NCI-H1105 (cell line): ENCODE results near the gene CLCN7.

Experiments used
- DNase-seq: peaks from one replicate; lab custom pipeline; 2025; lab: John Stamatoyannopoulos, UW

CLCN7 gene

DNA sequence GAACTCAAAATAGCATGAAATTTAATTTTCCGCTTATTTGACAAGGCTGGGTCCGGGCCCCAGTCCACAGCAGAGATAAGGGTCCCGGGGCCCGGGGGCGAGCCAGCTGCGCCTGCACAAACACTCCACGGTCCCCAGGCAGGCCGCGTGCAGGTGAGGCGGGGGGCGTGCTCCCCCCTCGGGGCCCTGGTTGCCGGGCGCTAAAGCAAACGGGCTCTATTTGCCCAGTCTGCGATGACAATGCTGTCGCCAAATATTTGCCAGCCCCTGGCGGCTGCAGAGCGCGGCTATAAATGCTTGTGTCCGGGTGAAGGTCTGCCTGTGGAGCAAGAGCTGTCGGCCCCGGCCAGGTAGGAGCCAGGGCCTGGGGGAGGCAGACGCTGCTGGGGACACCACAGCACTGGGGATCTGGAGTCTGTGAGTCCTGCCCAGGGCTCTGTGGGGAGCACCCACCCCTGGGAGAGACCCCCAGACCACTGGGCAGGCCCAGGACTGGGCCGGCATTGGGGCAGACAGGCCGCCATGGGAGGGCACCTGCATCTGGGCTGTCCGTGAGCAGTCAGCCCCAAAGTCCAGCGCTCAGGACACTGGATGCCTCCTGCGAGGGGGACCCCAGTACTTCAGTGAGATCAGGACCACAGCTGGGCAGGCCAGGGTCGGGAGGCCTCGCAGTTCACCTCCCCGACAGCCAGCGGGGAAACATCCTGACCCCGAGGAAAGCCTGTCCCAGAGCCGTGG lies 43.9 kb downstream of the CLCN7 start, which contains the start of gene PERCC1:
Gene PERCC1 (plus strand): TSS at position 320 of the 738 bp plus-strand sequence. CDS start 1,516 bp downstream, outside the sequence.
- DNase-seq, result no peak

DNA sequence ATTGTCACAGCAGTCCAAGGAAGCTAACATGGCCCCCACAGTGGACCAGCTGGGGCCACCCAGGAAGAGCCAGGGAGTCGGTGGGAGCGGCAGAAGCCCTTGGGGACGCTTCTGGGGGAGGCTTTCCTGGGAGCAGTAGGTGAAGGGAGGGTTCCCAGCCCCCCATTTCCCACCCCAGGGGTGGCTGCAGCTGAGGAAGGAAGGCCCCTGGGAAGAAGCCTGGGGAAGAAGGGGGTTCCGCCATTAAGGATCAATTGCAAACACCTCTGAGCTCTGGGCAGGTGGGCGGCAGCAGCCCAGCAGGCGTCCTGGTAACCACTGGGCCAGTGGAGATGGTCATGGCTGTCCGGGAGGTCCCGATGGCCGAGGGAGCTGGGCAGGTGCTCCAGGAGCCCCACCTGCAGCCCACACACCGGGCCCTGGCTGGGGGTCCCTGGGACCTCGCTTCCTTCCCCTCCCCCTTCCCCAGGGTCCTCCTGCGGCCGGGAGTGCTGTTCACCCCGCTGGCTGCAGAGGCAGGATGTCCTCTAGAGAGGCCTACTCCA lies 44.5 kb downstream of the CLCN7 start:
- no peak for DNase-seq

DNA sequence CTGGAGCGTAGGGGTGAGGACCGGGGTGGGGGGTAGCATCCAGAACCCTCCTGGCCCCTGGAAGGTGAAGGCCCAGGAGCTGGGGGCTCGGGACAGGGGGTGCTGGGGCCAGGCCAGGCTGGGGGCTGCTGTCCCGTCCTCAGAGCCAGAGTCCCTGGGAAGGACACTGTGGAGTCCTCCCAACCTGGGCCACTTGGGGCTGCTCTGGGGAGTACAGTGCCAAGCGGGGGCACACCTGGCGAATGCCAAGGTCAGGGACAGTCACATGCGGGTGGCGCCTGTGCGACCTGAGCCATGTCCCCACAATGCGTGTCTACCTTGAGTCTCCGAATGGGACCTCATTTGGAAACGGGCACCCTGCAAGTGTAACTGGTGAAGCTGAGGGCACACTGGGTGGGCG lies 45.2 kb downstream of the CLCN7 start:
- no peak for DNase-seq

DNA sequence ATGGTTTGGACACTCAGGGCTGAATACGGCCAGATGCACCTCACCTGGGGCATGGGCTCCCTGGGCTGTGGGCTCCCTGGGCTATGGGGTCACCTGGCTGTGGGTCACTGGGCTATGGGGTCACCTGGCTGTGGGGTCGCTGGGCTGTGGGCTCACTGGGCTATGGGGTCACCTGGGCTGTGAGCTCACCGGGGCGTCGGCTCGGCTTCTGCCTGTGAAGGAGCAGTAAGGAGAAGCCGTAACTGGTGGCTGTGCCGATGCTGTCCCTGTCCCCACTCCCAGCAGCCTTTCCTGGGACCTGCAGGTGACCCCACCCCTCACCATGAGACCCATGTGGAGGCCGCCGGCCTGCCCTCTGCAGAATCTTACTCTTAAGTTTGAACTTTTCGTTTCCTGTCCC lies 45.8 kb downstream of the CLCN7 start:
- DNase-seq, result no peak

DNA sequence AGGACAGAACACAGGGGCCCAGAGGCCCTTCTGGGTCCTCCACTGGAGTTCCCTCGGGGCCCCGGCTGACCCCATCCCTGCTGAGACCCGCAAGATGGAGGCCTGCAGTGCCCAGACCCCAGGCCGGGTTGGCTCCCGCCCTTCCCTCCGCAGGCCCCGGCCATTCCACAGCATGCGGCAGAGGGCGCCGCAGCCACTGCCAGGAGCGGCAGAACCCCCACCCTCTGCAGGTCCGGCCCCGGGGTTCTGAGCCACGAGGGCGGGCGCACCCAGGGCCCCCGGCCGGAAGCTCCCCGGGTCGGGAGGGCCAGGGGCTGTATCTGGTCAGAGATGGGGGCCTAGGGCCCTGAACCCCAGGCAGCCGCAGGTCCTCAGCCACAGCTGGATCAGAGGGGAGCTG lies 46.3 kb downstream of the CLCN7 start:
- no peak for DNase-seq

DNA sequence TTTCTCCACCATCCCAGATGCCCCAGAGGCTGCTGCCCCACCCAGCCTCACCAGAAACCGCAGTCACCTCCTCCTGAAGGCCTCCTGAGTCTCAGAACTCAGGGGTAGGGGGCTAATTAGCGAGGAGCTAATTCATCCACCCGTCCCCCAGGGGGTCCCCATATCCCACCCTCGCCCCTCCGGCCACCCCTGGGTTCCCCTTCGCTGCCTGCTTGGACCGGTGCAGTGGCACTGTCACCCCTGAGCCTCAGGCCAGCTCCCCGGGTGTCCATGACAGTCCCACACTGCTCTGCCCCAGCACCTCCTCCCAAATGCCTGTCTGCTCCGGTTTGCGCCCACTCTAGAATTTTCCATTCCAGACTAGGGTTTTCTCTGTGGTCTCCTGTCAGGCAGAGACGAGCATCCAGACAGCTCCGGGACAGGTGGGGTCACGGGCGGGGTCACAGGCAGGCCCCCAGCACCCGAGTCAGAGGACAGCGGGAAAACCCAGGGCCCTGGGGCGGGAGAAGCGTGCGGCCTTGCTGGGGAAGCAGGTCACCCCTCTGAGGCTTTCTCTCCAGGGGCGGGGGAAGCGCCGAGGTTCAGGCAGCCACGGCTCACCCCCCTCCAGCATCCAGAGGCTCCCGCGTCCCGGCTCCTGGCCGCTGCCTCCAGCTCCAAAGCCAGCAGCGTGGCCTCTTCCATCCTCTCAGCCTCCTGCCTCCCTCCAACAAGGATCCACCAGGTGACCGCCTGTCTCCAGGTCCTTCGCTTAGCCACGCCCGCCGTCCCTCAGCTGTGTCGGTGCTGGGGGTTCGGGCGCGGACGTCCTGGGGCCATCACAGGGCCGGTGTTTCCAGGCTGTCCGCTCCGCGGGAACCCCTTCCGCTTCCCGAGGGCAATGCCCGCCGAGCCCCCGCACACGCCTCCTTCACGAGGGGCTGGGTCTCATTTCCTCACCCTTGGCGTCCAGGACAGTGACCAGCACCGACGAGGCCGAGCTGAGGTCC lies 47.1 kb downstream of the CLCN7 start:
- DNase-seq, result no peak

DNA sequence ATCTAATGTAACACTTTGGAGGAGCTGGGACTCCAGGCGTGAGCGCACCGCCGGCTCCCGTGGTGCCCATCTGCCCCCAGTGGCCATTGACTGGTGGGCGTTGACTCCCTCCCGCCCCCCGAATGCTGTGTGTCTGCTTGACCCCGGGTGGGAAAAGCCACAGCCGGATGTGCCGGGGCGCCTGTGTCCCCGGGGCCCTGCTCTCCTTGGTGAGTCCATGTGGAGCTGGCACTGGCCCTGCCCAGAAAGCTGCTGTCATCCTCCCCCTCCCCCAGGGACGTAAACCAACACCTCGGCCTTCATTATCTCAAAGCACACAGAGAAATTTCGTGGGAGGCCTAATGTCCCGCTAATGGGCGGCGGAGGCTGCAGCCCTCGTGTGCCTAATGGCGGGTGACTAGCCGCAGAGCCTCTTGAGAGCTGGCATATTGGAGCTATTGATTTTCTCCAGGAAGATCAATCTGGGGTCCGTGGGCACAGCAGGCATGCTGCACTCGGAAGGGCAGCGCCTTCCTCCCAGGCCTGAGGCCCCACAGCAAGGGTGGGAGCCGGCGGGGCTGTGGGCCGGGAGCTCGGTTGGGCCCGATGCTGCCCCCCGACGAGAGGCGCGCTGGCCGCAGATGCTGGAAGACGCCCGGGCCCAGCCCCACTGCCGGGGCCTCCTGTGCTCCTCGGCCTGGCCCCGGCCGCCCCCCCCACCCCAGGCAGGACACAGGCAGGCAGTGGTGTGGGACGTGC lies 47.9 kb downstream of the CLCN7 start:
- no peak for DNase-seq

DNA sequence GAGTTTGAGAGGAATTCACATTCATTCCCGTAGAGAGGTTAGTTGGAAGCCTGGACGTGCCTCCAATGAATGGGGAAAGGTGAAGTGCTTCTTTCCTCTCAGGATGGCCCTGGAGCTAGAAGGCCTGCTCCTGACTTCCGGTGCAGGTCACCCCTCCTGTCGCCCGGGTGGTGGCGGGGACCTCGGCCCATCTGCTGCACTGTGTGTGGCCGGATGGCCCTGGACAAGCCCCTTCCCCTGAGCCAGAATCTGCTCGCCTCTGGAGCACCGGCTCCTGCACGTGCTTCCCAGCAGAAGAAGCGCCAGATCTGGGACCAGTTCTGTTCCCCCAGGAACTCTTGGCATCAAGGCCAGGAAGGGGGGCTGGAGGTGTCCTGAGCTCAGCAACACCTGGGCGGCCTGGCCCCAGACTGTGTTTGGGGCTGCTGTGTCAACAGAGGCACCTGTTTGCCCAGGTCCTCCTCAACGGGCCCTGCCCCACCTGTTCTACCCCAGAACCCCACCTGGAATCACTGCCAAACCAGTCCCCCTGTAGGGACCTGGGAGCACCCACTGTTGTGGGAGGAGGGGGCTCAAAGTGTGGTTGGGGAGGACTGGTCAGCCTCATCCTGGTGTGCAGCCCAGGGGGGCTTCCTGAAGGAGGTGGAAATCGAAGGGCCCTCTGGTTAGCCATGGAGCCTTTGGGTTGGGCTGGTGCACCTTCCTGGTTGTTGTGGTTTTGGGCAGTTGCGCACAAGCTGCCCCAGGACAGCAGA lies 49.0 kb downstream of the CLCN7 start:
- no peak for DNase-seq

DNA sequence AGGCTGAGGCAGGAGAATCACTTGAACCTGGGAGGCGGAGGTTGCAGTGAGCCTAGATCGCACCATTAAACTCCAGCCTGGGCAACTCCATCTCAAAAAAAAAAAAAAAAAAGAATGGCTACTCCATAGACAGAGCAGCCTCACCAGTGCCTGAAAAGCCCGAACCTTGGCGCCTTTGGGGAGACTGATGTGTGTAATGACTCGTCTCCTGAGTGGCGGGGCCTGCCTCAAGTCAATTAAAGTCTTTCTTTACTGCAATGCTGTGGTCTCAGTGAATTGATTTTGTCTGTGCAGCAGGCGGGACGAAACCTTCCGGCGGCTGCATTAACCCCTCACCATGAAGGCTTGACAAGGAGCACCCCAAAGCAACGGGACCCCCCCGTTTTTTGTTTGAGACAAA lies 50.8 kb downstream of the CLCN7 start:
- DNase-seq, result no peak

DNA sequence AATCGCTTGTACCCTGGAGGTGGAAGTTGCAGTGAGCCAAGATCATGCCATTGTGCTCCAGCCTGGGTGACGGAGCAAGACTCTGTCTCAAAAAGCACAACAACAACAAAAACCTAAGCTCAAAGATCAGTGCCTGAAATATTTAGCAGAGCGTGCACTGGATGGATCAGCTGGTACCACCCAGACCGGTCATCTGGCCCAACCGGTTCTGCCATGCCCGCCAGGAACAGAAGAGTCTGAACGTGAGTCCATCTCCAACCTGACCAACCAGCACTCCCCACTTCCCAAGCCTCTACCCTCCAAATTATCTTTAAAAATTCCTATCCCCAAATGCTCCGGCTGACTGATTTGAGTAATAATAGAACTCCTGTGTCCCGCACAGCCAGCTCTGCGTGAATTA lies 52.8 kb downstream of the CLCN7 start:
- no peak for DNase-seq

DNA sequence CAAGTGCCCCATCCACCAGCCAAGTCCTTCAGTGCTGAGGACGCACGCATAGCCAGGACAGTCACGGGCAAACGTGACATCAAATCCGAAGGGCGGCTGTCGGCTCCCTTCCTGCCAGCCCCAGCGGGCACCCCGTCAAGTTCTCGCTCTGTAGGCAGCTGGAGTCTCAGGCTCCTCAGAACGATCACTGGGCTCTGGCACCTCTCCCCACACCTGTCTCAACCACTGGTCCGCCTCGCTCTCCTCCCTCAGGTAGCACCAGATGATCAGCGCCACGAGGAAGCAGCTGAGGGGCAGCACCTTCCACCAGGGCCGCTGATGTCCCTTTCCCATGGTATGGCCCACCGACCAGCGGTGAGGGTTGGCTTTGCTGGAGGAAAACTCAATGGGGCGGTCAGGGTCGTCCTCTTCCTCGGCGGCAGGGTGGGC lies 54.7 kb downstream of the CLCN7 start:
- no peak for DNase-seq

DNA sequence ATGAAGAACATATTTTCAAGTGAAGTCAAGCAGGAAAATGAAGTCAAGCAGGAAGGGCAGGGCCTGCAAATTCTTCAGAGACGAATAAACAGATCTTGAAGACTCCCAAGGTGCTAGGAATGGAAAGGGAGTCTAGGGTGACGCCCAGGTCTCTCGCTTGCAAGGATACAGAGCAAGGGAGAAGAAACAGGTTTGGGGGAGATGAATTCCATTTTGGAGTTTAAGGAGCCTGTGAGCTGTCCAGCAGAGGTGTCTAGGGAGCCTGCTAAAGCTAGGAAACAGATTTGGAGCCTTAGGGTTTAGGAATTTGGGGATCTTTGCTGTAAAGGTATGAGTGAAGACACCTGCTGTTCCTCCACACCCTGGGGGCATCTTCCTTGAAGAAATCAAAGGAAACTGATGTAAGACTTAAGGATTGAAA lies 58.3 kb downstream of the CLCN7 start:
- no peak for DNase-seq

DNA sequence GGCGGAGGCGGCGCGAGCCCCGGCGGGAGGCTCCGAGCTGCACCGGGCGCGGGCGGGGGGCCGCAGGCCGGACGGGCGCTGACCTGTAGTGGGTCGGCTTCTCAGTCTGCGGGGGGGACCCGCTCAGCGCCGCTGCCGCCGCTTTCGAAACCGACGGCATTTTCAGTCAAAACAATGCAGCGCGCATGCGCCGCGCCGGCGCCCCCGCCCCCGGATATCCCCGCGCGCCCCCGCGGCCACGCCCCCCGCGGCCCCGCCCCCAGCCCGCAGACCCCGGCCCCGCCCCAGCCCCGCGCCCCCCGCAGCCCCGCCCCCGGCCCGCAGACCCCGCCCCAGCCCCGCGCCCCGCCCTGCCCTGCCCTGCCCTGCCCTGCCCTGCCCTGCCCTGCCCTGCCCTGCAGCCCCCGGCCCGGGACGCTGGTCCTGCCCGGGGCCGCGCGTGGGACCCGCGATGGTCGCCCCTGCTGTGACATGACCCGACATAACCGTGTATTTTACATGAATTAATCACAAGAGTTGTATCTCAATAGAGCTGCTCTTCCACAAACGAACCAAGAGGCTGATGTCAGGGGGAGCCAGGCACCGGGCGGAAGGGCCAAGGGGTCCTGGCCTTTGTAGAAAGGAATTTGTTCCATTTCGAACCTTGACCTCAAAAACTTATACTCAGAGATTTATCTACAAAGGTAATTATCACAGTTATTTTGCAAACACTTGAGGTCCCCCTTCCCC lies 60.1 kb downstream of the CLCN7 start, which contains the start of gene UNKL:
Gene UNKL (minus strand): TSS at position 173 of the 729 bp plus-strand sequence. CDS start 13 bp downstream, at position 160.
- peak; percentile 35 for DNase-seq

DNA sequence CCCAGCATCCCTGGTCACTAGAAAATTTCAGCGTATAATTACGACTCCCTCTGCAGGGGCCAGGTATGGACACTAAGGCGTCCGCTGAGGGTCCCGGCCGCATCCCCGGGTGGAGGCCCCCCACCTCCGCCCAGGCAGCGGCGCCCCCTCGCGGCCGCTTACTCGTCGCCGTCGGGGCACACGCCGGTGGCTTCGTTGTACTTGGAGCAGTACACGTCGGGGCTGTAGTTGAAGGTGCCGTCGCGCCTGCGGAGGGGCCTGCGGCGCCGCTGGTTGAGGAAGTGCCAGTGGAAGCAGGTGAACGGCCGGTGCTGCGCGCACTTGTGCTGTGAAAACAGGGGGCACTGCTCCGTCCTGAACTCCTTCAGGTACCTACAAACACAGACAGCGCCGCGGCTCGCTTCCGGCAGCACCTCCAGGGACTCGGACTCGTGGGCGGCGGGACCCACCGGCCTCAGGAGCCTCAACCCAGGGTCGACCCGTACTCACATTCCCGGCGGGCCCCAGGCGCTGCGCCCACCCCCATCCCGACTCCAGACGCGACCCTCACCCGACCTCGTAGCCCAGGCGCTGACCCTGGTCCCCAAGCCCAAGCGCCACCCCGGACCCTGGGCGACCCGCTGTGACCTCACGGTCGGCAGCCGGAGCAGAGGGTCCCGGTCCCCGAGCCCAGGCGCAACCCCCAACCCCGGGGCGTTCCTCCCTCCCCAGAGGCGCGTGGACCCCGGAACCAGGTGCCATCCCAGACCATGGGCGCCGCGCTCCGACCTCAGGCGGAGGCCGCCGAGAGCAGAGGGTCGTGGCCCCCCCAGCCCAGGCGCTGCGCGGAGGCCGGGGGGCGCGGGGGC lies 60.9 kb downstream of the CLCN7 start:
- DNase-seq, result peak; percentile 16

DNA sequence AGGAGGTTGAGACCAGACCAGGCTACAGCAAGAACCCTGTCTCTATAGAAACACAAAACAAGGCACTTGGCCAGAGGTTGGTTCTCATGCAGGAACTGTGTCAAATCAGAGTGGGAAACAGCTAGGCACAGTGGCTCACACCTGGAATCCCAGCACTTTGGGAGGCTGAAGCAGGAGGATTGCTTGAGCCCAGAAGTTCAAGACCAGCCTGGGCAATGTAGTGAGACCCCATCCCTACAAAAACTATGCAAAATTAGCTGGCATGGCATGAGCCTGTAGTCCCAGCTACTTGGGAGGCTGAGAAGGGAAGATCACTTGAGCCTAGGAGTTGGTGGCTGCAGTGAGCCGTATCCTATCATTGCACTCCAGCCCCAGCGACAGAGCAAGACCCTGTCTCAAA lies 62.0 kb downstream of the CLCN7 start:
- no peak for DNase-seq

DNA sequence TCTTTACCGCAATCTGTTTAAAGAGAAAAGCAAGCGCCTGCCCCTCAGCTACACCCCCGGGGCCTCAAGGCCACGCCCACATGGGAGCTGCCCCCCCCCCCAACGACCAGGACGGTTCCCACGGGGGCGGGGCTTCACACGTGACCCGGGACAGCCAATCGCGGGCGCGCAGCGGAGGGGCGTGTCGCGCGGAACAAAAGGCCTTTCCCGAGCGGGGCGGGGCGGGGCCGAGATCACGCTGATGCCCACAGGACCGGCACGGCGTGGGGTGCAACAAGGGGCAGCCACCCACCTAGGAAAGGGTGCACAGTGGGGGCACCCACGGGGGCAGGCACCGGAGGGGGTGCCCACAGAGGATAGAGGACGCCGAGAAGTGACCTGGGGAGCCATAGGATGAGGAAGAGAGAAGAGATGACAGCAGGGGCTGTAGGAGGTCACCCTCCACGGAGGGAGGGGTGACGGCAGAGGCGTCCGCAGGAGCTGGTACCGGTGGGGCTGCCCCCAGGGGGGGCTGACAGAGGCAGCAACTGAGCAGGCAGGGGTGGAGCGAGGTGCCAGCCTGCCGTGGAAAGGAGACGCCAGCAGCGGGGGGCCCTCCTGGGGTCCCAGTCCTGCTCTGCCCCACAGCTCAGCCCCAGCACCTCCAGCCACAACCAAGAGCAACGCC lies 66.5 kb downstream of the CLCN7 start:
- DNase-seq, result peak; percentile 49

DNA sequence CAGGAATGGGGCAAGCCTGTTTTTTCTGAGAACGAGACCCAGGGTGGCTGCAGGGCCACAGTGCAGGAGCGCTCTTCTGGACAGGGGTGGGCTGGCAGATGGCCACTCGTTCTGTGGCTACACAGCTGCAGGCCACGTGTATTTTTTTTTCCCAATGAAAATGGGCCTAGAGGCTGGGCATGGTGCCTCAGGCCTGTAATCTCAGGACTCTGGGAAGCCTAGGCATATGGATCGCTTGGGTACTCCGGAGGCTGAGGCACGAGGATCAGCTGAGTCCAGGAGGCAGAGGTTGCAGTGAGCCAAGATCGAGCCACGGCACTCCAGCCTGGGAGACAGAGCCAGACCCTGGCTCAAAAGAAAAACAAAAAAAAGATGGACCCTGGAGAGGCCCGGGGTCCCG lies 67.1 kb downstream of the CLCN7 start:
- DNase-seq, result no peak

DNA sequence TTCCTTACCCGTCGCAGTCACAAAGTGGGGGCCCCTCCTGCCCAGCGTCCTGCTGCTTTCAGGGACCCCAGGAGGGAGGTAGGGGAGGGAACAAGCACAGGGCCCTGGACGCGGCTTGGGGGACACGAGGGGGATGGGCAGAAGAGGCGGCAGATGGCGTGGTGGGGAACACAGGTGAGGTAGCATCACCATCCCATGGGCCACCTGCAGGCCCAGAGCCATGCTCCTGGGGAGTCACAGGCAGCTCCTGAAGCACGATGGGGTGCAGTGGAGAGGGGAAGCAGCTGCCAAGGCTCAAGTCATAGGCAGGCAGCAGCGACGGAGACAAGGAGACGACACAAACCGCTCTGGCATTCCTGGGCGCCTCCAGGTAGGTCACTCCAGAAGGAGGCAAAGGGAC lies 71.1 kb downstream of the CLCN7 start:
- DNase-seq, result no peak

DNA sequence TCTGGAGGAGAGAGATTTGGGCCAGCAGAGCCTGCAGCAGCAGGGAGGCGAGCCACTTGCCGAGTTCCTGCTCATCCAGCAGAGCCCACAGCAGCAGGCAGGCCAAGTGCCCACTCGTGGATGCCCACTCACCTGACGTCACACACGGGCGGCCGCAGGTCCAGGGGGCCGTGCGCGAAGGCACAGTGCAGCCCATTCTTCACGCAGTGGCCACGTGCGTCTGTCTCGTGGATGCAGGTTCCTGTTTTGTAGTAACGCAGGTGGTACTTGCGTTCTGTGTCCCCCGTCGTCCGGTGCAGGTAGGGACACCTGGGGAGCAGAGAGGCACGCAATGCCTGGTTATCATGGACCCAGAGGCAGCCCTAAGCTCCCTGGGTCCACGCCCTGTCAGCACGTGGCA lies 71.8 kb downstream of the CLCN7 start:
- no peak for DNase-seq
